HG03095 (cell line): ENCODE measurements around the gene HES4.
A peak's percentile ranks its signal among the peaks of the same experiment; 100 is the strongest.

Source experiments
- ATAC-seq: cut with Tn5 transposase; IDR thresholded peaks from one replicate; pipeline ENCODE4 v1.9.1; 2021; ENCODE audit warnings: moderate library complexity; ENCODE audit not compliant: unreplicated experiment

The HES4 gene

GRCh38 chr1:969260-969855 lies 30.5 kb downstream of the HES4 start:
- no peak for ATAC-seq

- ATAC-seq: no peak
These were observed 32.2 kb downstream of the HES4 start for GRCh38 chr1:967466-968343.

- ATAC-seq: peak; percentile 65
These were observed 33.1 kb downstream of the HES4 start for GRCh38 chr1:966704-967300.

GRCh38 chr1:966135-966703 lies 33.7 kb downstream of the HES4 start, which contains the start of gene PLEKHN1:
Gene PLEKHN1 (plus strand): TSS chr1:966482. CDS start chr1:966532, 50 bp downstream.
- no peak for ATAC-seq

GRCh38 chr1:965526-966134 lies 34.3 kb downstream of the HES4 start:
- ATAC-seq: no peak

- no peak for ATAC-seq
These were observed 35.0 kb downstream of the HES4 start for GRCh38 chr1:964691-965525.

- no peak for ATAC-seq
These were observed 36.0 kb downstream of the HES4 start for GRCh38 chr1:963746-964525.

GRCh38 chr1:963301-963651 lies 36.6 kb downstream of the HES4 start:
- ATAC-seq: no peak

GRCh38 chr1:962381-963300 lies 37.3 kb downstream of the HES4 start:
- no peak for ATAC-seq

GRCh38 chr1:961132-961669 lies 38.7 kb downstream of the HES4 start:
- peak; percentile 7 for ATAC-seq

- peak; percentile 38 for ATAC-seq
These were observed 39.4 kb downstream of the HES4 start, which contains the start of gene KLHL17 for GRCh38 chr1:960363-961131. Gene KLHL17 (plus strand): TSS chr1:960584. CDS start chr1:960694, 110 bp downstream.

GRCh38 chr1:959731-960362 lies 40.0 kb downstream of the HES4 start:
- no peak for ATAC-seq

- peak; percentile 52 for ATAC-seq
These were observed 40.8 kb downstream of the HES4 start, which contains the start of gene NOC2L for GRCh38 chr1:958823-959730. Gene NOC2L (minus strand): TSS chr1:959256. CDS start chr1:959240, 16 bp downstream.

- ATAC-seq: no peak
These were observed 43.3 kb downstream of the HES4 start for GRCh38 chr1:956636-957035.

GRCh38 chr1:955474-955873 lies 44.4 kb downstream of the HES4 start:
- no peak for ATAC-seq

GRCh38 chr1:954927-955326 lies 45.0 kb downstream of the HES4 start:
- no peak for ATAC-seq
